ENCODE results near the gene SASH1. TPM values are rescaled to one million over a fixed set of nuclear protein-coding genes. Genes with fewer than 3 reads are reported as not detected.

Gene SASH1
- total RNA-seq, 2 experiments from 2014 or later: not detected

GRCh38 chr6:148509119-148509799 lies 166.6 kb downstream of the SASH1 start:
- no peak for DNase-seq
- Mint-ChIP-seq H3K27me3 (peaks cover 21% of the 10 kb centered on the region), H3K9me3 (no peaks in the 10 kb centered on the region), H3K4me1 (no peaks in the 10 kb centered on the region), H3K4me3 (no peak overlapping the region), H3K27ac (no peak overlapping the region), H3K36me3 (no peaks in the 10 kb centered on the region)
- POLR2A ChIA-PET: no interaction called here
- no peak for ATAC-seq (ENCODE audit: low read depth)

GRCh38 chr6:148509800-148510581 lies 167.4 kb downstream of the SASH1 start:
- H3K36me3 Mint-ChIP-seq: no peaks in the 10 kb centered on the region
- H3K4me1 Mint-ChIP-seq: no peaks in the 10 kb centered on the region
- no peak overlapping the region for H3K27ac Mint-ChIP-seq
- ATAC-seq (ENCODE audit: low read depth) (no peak), DNase-seq (no peak)
- no peaks in the 10 kb centered on the region for H3K9me3 Mint-ChIP-seq
- H3K4me3 Mint-ChIP-seq: no peak overlapping the region
- POLR2A ChIA-PET: no interaction called here
- H3K27me3 Mint-ChIP-seq: peaks cover 21% of the 10 kb centered on the region

GRCh38 chr6:148513145-148514071 lies 170.8 kb downstream of the SASH1 start:
- no peak for ATAC-seq (ENCODE audit: low read depth)
- peaks cover 21% of the 10 kb centered on the region for H3K27me3 Mint-ChIP-seq
- no peaks in the 10 kb centered on the region for H3K36me3 Mint-ChIP-seq
- POLR2A ChIA-PET: no interaction called here
- H3K9me3 Mint-ChIP-seq: no peaks in the 10 kb centered on the region
- DNase-seq: no peak
- no peaks in the 10 kb centered on the region for H3K4me1 Mint-ChIP-seq
- no peak overlapping the region for H3K4me3 Mint-ChIP-seq
- H3K27ac Mint-ChIP-seq: no peak overlapping the region

- no peaks in the 10 kb centered on the region for H3K9me3 Mint-ChIP-seq
- ATAC-seq (ENCODE audit: low read depth) (no peak), DNase-seq (no peak)
- H3K27ac Mint-ChIP-seq: no peak overlapping the region
- POLR2A ChIA-PET: interaction anchor here (0.6 kb wide), 1 partner anchor 31 kb away, joined by 10 read pairs; no protein-coding TSS in a partner anchor
- no peaks in the 10 kb centered on the region for H3K4me1 Mint-ChIP-seq
- H3K4me3 Mint-ChIP-seq: no peak overlapping the region
- H3K27me3 Mint-ChIP-seq: peaks cover 12% of the 10 kb centered on the region
- no peaks in the 10 kb centered on the region for H3K36me3 Mint-ChIP-seq
These were observed 171.6 kb downstream of the SASH1 start for GRCh38 chr6:148514091-148514845.

- H3K4me3 Mint-ChIP-seq: no peak overlapping the region
- no peak overlapping the region for H3K27ac Mint-ChIP-seq
- POLR2A ChIA-PET: no interaction called here
- H3K36me3 Mint-ChIP-seq: no peaks in the 10 kb centered on the region
- no peaks in the 10 kb centered on the region for H3K4me1 Mint-ChIP-seq
- H3K9me3 Mint-ChIP-seq: no peaks in the 10 kb centered on the region
- H3K27me3 Mint-ChIP-seq: peaks cover 11% of the 10 kb centered on the region
- DNase-seq: no peak
- ATAC-seq (ENCODE audit: low read depth): no peak
These were observed 173.6 kb downstream of the SASH1 start for GRCh38 chr6:148516217-148516616.

- no peaks in the 10 kb centered on the region for H3K9me3 Mint-ChIP-seq
- H3K4me1 Mint-ChIP-seq: no peaks in the 10 kb centered on the region
- H3K4me3 Mint-ChIP-seq: no peak overlapping the region
- DNase-seq (no peak), ATAC-seq (ENCODE audit: low read depth) (no peak)
- no peaks in the 10 kb centered on the region for H3K36me3 Mint-ChIP-seq
- POLR2A ChIA-PET: no interaction called here
- peaks cover 11% of the 10 kb centered on the region for H3K27me3 Mint-ChIP-seq
- H3K27ac Mint-ChIP-seq: no peak overlapping the region
These were observed 174.0 kb downstream of the SASH1 start for GRCh38 chr6:148516617-148517016.

- no peaks in the 10 kb centered on the region for H3K9me3 Mint-ChIP-seq
- peaks cover 11% of the 10 kb centered on the region for H3K27me3 Mint-ChIP-seq
- H3K4me3 Mint-ChIP-seq: no peak overlapping the region
- POLR2A ChIA-PET: no interaction called here
- no peak for DNase-seq
- no peak overlapping the region for H3K27ac Mint-ChIP-seq
- ATAC-seq (ENCODE audit: low read depth): no peak
- H3K4me1 Mint-ChIP-seq: no peaks in the 10 kb centered on the region
- H3K36me3 Mint-ChIP-seq: no peaks in the 10 kb centered on the region
These were observed 174.8 kb downstream of the SASH1 start for GRCh38 chr6:148517470-148517869.

GRCh38 chr6:148518511-148519156 lies 176.0 kb downstream of the SASH1 start:
- H3K27me3 Mint-ChIP-seq: peaks cover 6% of the 10 kb centered on the region

GRCh38 chr6:148520109-148520841 lies 177.6 kb downstream of the SASH1 start:
- no peak for DNase-seq
- POLR2A ChIA-PET: no interaction called here
- Mint-ChIP-seq H3K27me3 (no peaks in the 10 kb centered on the region), H3K4me1 (no peaks in the 10 kb centered on the region), H3K27ac (no peak overlapping the region), H3K9me3 (no peaks in the 10 kb centered on the region), H3K4me3 (no peak overlapping the region), H3K36me3 (no peaks in the 10 kb centered on the region)
- ATAC-seq (ENCODE audit: low read depth): no peak

More at GRCh38 chr6:148518511-148519156, 176.0 kb downstream of the SASH1 start:
- no peak for DNase-seq
- POLR2A ChIA-PET: no interaction called here
- Mint-ChIP-seq H3K4me1 (no peaks in the 10 kb centered on the region), H3K36me3 (no peaks in the 10 kb centered on the region), H3K9me3 (no peaks in the 10 kb centered on the region), H3K4me3 (no peak overlapping the region), H3K27ac (no peak overlapping the region)
- no peak for ATAC-seq (ENCODE audit: low read depth)

GRCh38 chr6:148521158-148521557 lies 178.5 kb downstream of the SASH1 start:
- Mint-ChIP-seq H3K36me3 (no peaks in the 10 kb centered on the region), H3K27ac (no peak overlapping the region), H3K9me3 (no peaks in the 10 kb centered on the region), H3K4me3 (no peak overlapping the region), H3K4me1 (no peaks in the 10 kb centered on the region), H3K27me3 (no peaks in the 10 kb centered on the region)
- POLR2A ChIA-PET: no interaction called here
- ATAC-seq (ENCODE audit: low read depth) (no peak), DNase-seq (no peak)

- DNase-seq (no peak), ATAC-seq (ENCODE audit: low read depth) (no peak)
- Mint-ChIP-seq H3K9me3 (no peaks in the 10 kb centered on the region), H3K4me3 (no peak overlapping the region), H3K36me3 (no peaks in the 10 kb centered on the region), H3K27me3 (no peaks in the 10 kb centered on the region), H3K27ac (no peak overlapping the region), H3K4me1 (no peaks in the 10 kb centered on the region)
- POLR2A ChIA-PET: no interaction called here
These were observed 178.9 kb downstream of the SASH1 start for GRCh38 chr6:148521586-148521985.

- DNase-seq (no peak), ATAC-seq (ENCODE audit: low read depth) (no peak)
- Mint-ChIP-seq H3K9me3 (no peaks in the 10 kb centered on the region), H3K4me3 (no peak overlapping the region), H3K4me1 (no peaks in the 10 kb centered on the region), H3K27ac (no peak overlapping the region), H3K27me3 (no peaks in the 10 kb centered on the region), H3K36me3 (no peaks in the 10 kb centered on the region)
- POLR2A ChIA-PET: no interaction called here
These were observed 180.4 kb downstream of the SASH1 start for GRCh38 chr6:148523048-148523447.

Data from activated naive CD8-positive, alpha-beta T cell treated with anti-CD3 and anti-CD28 coated beads, Interleukin-2, amount 10 ng/mL, durations not matched to agents 7 days and 5 days (primary cell).